Upper lobe of right lung (tissue), 1 donor: Measurements from ENCODE around the gene BMX. TPM values are rescaled to one million over a fixed set of nuclear protein-coding genes. Genes with fewer than 3 reads are reported as not detected.

Experiments used
- ATAC-seq: fragments of 200-7000 bp; cut with Tn5 transposase; one replicate; pipeline ENCODE4 v1.9.1; 2020; ENCODE audit warnings: mild to moderate bottlenecking, moderate library complexity
- DNase-seq: peaks from one replicate; pipeline ENCODE4 v3.0.0-alpha.2; 2020
- H3K27ac ChIP-seq: fragments of 200-600 bp; one replicate; pipeline ENCODE4 v1.8.0; 2022
- H3K27me3 ChIP-seq: fragments of 200-600 bp; one replicate; pipeline ENCODE4 v1.8.0; 2022; ENCODE audit warnings: mild to moderate bottlenecking
- H3K36me3 ChIP-seq: fragments of 200-600 bp; one replicate; pipeline ENCODE4 v1.8.0; 2022
- H3K4me1 ChIP-seq: fragments of 200-600 bp; one replicate; pipeline ENCODE4 v1.8.0; 2022
- H3K4me3 ChIP-seq: fragments of 200-600 bp; one replicate; pipeline ENCODE4 v1.8.0; 2022; ENCODE audit warnings: mild to moderate bottlenecking
- H3K9me3 ChIP-seq: fragments of 200-600 bp; one replicate; pipeline ENCODE4 v1.8.0; 2022
- intact Hi-C: fragments of 100-400 bp; cut with DNase I; formaldehyde crosslinking; loops from one replicate; pipeline ENCODE4 v1.11.0; 2022
- total RNA-seq: library from RNA; stranded (reverse); fragmentation: NEBNext Ultra II Directional; extraction: Animal tissue kit (Norgen Biotek cat#: 25700); gene quantifications from one replicate; pipeline ENCODE4 v1.2.1, GENCODE V29; 2021
- TF ChIP-seq, protein P1 (sequence below): fragments of 200-600 bp; IDR thresholded peaks from one replicate; pipeline ENCODE4 v1.8.0; 2022; ENCODE audit warnings: antibody characterized with exemption
- donor health status: DM: no; HTN: yes; CAD: no; lungs with severe emphysema.

The BMX gene
- total RNA-seq, 1 donor from 2014 or later = 3.6 TPM

DNA sequence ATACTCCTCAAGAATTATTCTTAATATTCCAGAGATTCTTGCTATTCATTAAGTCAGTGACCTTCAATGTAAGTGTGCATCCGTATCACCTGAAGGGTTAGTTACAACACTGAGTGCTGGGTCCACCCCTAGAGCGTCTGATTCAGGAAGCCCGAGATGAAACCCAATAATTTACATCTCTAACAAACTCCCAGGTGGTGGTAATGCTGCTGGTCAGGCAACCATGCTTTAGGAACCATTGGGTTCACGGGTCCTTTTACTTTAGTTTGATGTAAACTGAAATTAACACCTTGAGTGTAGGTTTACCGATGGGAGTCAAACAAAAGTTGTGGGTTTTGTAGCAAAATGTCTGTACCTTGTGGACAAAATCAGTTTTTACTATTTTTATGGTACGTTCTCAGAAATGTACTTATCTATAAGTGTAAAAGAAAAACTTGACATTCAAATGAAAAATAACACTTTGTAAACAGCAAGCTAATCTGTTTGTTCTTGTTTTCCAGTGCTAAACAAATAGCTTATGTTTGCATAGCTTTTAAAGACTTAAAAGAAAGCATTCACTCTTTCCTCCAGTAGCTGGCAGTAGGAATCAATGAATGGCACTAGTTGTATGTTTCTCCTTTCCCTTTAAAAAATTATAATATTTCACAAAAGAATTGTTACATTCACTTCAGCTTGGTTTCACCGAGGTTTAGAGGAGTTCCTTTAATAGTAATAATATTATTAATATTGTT lies 67.4 kb downstream of the BMX start:
- Histone ChIP-seq H3K36me3 (no peaks in the 10 kb centered on the region), H3K27ac (no peak overlapping the region), H3K9me3 (no peaks in the 10 kb centered on the region), H3K4me1 (no peaks in the 10 kb centered on the region), H3K4me3 (no peak overlapping the region), H3K27me3 (no peaks in the 10 kb centered on the region)
- intact Hi-C loops = no loop called here
- ATAC-seq (peak; percentile 41), DNase-seq (no peak)
- TF ChIP-seq, protein P1, sequence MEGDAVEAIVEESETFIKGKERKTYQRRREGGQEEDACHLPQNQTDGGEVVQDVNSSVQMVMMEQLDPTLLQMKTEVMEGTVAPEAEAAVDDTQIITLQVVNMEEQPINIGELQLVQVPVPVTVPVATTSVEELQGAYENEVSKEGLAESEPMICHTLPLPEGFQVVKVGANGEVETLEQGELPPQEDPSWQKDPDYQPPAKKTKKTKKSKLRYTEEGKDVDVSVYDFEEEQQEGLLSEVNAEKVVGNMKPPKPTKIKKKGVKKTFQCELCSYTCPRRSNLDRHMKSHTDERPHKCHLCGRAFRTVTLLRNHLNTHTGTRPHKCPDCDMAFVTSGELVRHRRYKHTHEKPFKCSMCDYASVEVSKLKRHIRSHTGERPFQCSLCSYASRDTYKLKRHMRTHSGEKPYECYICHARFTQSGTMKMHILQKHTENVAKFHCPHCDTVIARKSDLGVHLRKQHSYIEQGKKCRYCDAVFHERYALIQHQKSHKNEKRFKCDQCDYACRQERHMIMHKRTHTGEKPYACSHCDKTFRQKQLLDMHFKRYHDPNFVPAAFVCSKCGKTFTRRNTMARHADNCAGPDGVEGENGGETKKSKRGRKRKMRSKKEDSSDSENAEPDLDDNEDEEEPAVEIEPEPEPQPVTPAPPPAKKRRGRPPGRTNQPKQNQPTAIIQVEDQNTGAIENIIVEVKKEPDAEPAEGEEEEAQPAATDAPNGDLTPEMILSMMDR = peak; percentile 35

DNA sequence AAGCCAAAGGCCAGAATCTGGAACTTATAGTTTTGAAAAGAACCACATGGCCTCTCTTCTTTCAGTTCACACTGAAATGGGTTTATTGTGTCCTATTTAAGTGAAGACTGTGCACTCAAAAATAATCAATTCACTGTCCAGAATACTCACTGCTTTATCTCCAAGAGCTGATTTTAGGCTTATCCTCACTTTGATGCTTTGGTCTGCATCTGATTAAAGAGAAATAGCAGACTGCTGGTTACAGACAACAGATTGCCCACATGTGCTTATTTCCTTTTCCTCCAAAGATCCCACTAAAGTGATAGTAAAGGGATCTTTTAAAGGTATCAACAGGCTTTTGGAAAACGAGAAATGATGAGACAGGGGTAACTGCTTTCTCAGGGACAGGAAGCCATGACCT lies 69.5 kb downstream of the BMX start:
- Histone ChIP-seq H3K4me3 (no peak overlapping the region), H3K27ac (no peak overlapping the region), H3K36me3 (no peaks in the 10 kb centered on the region), H3K4me1 (no peaks in the 10 kb centered on the region), H3K27me3 (no peaks in the 10 kb centered on the region), H3K9me3 (no peaks in the 10 kb centered on the region)
- intact Hi-C loops = no loop called here
- no peak for ATAC-seq
- no peak for DNase-seq
- TF ChIP-seq, protein P1 = no peak

DNA sequence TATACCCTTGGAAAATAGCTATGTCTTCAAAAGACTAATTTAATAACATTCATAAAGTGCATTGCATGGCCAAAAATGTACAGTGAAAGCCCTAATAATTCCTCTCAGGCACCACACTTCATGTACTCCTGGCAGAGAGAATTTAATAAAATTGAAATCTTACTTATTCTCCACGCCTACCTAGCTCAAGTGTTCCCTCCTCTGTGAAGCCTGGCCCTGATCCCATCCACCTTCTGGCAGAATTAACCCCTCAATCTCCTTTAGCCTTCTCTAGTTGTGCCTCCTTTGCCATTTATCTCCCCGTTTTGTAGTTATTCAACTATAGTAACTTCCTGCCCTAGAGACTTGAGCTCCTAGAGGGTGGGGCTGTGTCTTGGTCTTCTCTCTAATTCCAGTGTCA lies 73.4 kb downstream of the BMX start:
- no peak for DNase-seq
- H3K27me3 ChIP-seq = no peaks in the 10 kb centered on the region
- H3K4me1 ChIP-seq = no peaks in the 10 kb centered on the region
- ATAC-seq = peak; percentile 45
- H3K9me3 ChIP-seq = no peaks in the 10 kb centered on the region
- no peaks in the 10 kb centered on the region for H3K36me3 ChIP-seq
- H3K27ac ChIP-seq = no peak overlapping the region
- H3K4me3 ChIP-seq = no peak overlapping the region
- intact Hi-C loops = no loop called here
- TF ChIP-seq, protein P1 = no peak

DNA sequence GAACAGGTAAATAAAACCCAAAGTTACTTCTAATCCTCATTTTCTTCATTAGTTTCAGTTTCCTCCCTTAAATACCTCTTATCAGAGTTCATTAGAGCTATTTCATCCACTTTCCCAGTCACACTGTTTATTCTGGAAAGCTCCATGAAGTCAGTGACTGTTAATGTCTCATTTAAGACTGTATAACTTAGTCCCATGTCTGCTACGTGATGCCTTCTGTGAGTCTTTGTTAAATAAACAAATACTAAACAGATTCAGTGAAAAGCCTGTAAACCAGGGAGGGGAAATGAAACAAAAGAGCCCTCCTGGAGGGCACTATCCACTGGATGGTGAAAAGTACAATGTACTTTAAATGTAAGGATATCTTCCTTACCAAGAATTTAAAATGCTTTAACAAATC lies 75.4 kb downstream of the BMX start:
- H3K27ac ChIP-seq = no peak overlapping the region
- H3K4me3 ChIP-seq = no peak overlapping the region
- H3K9me3 ChIP-seq = no peaks in the 10 kb centered on the region
- DNase-seq (no peak), ATAC-seq (no peak)
- intact Hi-C loops = no loop called here
- TF ChIP-seq, protein P1 = no peak
- no peaks in the 10 kb centered on the region for H3K36me3 ChIP-seq
- no peaks in the 10 kb centered on the region for H3K4me1 ChIP-seq
- no peaks in the 10 kb centered on the region for H3K27me3 ChIP-seq

DNA sequence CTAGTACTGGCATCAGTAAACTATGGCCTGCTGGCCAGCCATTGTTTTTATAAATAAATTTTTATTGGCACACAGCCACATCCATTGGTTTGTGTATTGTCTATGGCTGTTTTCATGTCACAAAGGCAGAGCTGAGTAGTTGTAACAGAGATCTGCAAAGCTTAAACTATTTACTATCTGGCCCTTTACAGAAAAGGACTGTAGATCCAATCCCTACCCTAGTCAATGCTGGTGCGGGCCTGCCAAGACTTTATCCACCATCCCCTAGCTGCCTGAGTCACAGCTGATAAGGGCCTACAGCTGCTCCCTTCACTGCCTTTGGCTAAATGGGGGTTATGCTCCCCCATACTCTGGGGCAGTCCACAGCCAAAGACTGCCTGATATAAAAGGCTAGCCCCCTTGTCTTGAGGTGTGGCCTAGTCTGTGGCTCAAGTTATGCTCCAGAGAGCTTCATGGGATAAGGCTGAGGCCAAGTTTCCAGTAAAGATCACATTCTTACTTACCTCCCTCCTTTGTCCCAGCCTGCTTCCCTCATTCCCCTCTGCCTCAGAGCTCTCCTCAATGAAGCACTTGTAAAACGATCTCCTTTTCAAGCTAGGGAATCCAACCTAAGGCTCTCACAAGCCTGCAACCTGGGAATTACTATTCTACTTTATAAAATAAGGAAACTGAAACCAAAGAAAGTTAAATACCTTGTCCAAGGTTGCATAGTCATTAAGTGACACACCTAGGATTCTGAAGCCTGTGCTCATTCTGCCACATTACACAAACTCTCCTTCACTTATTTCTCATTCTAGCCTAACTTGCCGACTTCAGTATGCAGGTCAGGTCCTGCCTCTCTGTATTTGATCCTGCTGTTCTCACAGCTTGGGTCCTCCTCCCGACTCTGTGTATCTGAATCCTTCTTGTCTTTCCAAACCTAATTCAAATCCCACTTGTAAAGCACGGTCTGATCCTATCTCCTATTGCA lies 79.5 kb downstream of the BMX start:
- Histone ChIP-seq H3K36me3 (no peaks in the 10 kb centered on the region), H3K27ac (no peak overlapping the region), H3K4me3 (no peak overlapping the region), H3K4me1 (no peaks in the 10 kb centered on the region), H3K27me3 (no peaks in the 10 kb centered on the region), H3K9me3 (no peaks in the 10 kb centered on the region)
- ATAC-seq (peak; percentile 55), DNase-seq (no peak)
- TF ChIP-seq, protein P1 = no peak
- intact Hi-C loops = no loop called here
